ENCODE results near the gene UHRF1.

UHRF1 gene

GRCh38 chr19:4902796-4903195, 6.5 kb upstream of the UHRF1 start, which contains the start of gene ARRDC5:
Gene ARRDC5 (minus strand): TSS chr19:4902896. CDS start chr19:4902825, 71 bp downstream.
- no peak for DNase-seq

DNA sequence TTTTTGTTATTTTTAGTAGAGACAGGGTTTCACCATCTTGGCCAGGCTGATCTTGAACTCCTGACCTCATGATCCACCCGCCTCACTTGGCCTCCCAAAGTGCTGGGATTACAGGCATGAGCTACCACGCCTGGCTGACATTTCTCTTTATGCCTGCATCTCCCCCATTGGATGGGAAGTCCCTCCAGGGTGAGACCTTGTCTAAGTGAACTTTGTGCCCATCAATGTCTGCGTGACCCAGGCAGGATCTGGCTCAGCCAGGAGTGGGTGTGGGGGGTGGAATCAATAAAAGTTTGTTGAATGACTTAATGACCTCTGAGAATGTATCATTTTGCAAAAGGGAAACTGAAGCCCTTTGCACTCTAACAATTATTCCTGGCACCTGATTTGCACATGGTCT, 4.8 kb upstream of the UHRF1 start:
- DNase-seq: no peak

DNA sequence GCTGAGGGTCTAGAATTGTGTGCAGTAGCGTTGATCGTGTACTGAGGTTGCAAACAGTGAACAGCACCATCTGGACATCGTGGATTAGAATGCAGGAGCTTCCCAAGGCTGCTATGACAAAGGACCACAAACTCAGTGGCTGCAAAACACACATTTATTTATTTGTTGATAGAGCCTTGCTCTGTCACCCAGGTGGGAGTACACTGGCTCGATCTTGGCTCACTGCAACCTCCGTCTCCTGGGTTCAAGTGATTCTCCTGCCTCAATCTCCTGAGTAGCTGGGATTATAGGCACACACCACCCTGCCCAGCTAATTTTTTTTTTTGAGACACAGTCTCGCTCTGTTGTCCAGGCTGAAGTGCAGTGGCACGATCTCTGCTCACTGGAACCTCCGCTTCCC, 2.3 kb upstream of the UHRF1 start:
- DNase-seq: no peak

- no peak for DNase-seq
These were observed 941 bp upstream of the UHRF1 start for GRCh38 chr19:4908360-4908759.

DNA sequence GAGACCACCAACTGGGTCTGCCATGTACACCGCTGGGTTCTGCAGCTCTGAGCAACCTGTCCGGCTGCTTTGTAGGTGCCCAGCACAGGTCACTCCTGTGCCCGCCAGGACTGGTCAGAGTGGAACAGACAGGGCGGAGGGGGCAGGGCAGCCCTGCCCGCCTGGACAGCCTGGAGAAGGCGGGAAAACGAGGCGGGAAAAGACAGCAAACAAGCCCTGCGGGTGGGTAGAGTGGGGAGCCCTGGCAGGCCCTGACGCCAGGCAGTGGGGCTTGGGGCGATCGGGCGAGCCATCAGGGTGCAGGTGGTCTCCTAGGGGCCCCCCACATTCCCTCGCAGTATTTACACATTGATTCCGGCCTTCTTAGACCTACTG, 533 bp upstream of the UHRF1 start:
- DNase-seq: no peak

- peak; percentile 93 for DNase-seq
These were observed 744 bp downstream of the UHRF1 start for GRCh38 chr19:4909897-4910593.

- no peak for DNase-seq
These were observed 1.4 kb downstream of the UHRF1 start for GRCh38 chr19:4910594-4911281.

DNA sequence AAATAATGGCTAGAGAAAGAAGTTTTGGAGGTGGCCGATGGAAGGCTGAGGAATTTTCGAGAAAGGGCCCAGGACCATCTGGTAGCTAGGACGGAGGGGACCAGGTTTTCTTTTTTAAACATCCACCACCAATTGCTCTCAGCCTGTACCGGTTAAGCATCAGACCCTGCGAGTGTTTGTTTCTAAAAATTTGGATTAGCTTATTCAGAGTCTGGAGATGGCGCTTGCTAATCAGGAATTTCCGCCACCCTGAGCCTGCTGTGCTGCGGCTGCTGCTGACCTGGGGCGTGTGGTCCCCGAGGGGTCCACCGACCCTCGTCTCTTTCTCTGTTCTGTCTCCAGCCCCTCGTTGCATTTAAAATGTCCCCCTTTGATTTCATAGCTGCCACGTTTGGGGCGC, 2.0 kb downstream of the UHRF1 start:
- DNase-seq: no peak

- no peak for DNase-seq
These were observed 2.7 kb downstream of the UHRF1 start for GRCh38 chr19:4911786-4912672.

DNA sequence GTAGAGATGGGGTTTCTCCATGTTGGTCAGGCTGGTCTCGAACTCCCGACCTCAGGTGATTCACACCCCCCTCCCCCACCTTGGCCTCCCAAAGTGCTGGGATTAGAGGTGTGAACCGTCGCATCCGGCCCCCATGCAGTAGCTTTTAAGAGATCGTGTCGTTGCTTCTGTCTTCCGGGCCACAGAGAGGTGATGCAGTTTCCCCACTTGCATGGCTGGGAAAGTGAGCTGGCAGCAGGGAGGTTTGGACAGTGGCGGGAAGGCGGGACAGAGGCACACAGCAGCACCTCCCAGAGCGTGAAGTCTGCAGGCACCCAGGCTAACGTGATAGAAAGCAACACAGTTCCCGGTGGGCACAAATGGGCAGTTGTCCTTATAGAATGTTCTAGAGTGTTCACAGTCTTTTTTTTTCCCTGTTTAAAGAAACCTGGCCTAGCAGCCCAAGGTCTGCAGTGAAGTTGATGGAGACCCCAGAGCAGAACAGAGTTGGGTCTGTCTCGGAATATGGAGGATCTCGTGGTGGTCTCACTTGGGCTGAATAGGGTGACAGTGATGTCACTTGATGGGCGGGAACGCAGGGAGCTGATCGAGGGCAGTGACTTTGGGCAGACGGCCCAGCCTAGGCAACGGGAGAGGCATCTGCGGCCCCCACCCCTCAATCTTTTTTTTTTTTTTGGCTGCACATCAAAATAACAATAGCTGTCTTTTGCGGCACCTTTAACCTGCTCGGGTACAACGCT, 4.9 kb downstream of the UHRF1 start:
- no peak for DNase-seq

- no peak for DNase-seq
These were observed 5.6 kb downstream of the UHRF1 start for GRCh38 chr19:4914736-4915501.

DNA sequence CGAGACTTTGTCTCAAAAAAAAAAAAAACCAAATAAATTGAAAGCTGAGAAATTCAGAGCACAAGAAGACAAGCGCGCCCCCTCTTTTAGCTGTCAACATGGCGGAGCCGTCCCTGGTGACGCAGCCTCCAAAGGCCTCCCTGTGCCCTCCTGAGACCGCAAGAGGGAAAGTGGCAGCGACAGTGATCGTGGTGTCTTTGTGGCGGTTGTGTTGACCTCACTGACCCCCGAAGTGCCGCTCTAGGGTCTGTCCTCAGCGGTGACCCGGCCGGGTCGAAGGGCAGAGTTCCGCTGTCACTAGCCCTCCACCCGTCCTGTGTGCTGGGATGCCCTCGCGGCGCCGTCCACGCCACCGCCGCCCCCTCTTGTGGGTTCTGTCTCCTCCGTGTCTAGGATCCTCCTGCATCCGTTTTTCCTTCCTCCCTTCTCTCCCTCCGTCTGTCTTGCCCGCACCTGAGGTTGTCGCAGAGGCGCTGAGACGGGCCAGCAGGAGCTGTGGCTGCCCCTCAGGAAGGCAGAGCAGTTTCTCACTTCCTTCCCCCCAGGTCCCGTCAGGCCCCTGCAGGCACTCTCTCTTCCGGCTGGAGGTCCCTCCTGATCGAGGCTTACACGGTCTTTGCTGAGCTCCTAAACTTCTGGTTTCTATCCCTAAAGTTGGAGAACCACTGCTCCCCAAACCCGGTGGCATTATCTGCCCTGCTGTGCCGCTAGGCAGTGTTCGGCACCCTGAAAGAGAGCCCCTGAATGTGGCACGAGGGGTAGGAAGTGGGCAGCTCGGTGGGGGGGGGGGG, 7.2 kb downstream of the UHRF1 start:
- no peak for DNase-seq

DNA sequence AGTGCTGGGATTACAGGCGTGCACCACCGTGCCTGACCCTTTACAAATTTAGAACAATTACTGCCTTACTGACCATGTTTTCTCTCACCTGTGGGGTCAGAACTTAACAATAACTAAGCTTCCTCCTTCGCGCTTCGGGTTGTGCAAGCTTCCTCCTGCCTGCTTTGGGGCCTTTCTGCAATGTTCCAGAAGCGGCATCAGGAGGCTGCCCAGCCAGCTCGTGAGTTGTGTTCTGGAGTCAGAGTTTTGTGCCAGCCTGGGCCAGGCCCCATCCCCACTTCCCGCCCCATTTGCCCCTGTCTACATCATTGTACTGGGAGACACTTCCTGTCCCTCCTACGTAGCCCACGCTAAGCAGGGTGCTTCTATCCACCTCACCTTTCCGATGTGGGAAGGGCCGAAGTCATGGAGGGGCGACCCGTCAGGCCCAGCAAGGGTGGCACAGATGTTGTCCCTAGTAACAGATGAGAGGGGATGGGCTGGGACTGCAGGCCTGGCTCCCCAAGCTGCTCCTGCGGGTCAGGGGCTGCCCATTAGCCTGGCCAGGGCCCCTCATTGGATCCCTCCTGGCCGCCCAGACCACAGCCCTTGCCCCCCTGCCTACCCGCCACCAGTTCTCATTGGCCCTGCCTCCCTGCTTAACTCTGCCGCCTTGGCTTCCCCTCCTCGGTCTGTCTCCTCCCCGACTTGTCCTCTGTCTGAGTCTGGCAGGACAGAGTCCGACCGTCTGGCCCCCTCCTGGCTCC, 13.4 kb downstream of the UHRF1 start:
- DNase-seq: no peak

GRCh38 chr19:4923276-4923747, 14.0 kb downstream of the UHRF1 start:
- no peak for DNase-seq

DNA sequence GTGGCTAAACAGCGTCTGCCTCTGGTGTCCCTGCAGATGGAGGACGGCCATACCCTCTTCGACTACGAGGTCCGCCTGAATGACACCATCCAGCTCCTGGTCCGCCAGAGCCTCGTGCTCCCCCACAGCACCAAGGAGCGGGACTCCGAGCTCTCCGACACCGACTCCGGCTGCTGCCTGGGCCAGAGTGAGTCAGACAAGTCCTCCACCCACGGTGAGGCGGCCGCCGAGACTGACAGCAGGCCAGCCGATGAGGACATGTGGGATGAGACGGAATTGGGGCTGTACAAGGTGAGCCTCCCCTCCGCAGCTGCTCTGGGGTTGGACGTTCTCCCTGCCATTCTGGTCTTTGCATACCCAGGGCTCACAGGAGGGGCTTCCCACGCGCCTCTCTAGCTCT, 19.9 kb downstream of the UHRF1 start:
- DNase-seq: no peak

- DNase-seq: no peak
These were observed 21.4 kb downstream of the UHRF1 start for GRCh38 chr19:4930664-4931063.

GRCh38 chr19:4932711-4933110, 23.4 kb downstream of the UHRF1 start:
- DNase-seq: no peak

GRCh38 chr19:4933528-4933927, 24.2 kb downstream of the UHRF1 start:
- no peak for DNase-seq

DNA sequence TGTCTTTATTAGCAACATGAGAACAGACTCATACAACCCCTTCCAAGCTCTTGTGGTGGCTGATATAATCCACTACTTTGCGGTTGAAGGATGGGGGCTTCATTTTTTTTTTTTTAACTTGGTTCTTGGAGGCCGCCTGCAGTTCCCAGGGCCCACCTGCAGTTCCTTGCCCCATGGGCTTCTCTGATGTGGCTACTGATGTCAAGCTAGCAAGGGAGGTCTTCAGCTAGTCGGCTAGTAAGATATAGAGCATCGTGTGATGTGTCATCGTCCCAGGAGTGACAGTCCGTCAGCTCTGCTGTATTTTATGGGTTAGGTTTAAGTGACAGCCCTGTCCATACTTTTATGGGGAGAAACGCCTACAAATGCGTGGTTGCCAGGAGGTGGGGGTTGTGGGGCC, 26.1 kb downstream of the UHRF1 start:
- no peak for DNase-seq

- no peak for DNase-seq
These were observed 27.8 kb downstream of the UHRF1 start for GRCh38 chr19:4937060-4937459.
